Measurements from ENCODE around the gene PCMTD2. TPM values are rescaled to one million over a fixed set of nuclear protein-coding genes. Genes with fewer than 3 reads are reported as not detected.

PCMTD2 gene
- total RNA-seq, 1 experiment from 2014 or later: 50.9 TPM

DNA sequence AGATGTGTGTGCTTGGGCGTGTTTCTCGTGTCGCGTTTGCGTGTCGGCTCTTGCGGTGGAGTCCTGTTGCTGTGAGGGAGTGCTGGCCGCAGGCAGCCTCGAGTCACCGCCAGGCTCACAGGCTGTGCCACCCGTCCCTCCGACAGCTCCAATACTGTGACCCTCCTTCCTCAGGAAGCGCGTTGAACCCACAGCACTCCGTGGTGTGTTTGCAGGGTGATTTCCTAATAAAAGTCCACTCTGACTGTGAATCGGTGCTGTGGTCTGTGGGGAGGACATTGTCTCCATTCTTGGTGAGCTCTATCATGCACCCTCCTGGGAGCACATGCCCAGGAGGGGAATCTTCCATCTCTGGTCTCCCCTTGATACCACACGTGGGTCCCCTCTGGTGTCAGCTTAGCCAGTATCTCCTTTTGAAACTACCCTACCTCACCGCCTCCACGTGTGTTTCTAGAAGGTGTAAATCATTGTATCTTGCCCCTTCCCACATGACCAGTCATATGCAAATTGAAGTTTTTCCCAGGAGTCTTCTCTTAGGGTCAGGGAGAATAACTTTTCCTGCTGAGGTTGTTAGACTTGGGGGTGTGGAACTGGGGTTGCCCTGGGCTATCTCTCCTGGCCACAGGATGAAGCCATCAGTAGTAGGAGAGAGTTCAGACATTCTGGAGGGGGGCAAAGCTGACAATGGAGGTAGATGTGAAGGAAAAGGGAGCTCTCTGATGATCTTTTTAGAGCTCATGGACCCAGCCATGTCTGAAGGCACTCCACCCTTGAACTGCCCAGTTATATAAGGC, 13.3 kb upstream of the PCMTD2 start (continued):
- TF ChIP-seq, protein P1, sequence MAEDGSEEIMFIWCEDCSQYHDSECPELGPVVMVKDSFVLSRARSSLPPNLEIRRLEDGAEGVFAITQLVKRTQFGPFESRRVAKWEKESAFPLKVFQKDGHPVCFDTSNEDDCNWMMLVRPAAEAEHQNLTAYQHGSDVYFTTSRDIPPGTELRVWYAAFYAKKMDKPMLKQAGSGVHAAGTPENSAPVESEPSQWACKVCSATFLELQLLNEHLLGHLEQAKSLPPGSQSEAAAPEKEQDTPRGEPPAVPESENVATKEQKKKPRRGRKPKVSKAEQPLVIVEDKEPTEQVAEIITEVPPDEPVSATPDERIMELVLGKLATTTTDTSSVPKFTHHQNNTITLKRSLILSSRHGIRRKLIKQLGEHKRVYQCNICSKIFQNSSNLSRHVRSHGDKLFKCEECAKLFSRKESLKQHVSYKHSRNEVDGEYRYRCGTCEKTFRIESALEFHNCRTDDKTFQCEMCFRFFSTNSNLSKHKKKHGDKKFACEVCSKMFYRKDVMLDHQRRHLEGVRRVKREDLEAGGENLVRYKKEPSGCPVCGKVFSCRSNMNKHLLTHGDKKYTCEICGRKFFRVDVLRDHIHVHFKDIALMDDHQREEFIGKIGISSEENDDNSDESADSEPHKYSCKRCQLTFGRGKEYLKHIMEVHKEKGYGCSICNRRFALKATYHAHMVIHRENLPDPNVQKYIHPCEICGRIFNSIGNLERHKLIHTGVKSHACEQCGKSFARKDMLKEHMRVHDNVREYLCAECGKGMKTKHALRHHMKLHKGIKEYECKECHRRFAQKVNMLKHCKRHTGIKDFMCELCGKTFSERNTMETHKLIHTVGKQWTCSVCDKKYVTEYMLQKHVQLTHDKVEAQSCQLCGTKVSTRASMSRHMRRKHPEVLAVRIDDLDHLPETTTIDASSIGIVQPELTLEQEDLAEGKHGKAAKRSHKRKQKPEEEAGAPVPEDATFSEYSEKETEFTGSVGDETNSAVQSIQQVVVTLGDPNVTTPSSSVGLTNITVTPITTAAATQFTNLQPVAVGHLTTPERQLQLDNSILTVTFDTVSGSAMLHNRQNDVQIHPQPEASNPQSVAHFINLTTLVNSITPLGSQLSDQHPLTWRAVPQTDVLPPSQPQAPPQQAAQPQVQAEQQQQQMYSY (CRISPR knock-in tag; IDR thresholded peaks at IDR 0.05): no peak

DNA sequence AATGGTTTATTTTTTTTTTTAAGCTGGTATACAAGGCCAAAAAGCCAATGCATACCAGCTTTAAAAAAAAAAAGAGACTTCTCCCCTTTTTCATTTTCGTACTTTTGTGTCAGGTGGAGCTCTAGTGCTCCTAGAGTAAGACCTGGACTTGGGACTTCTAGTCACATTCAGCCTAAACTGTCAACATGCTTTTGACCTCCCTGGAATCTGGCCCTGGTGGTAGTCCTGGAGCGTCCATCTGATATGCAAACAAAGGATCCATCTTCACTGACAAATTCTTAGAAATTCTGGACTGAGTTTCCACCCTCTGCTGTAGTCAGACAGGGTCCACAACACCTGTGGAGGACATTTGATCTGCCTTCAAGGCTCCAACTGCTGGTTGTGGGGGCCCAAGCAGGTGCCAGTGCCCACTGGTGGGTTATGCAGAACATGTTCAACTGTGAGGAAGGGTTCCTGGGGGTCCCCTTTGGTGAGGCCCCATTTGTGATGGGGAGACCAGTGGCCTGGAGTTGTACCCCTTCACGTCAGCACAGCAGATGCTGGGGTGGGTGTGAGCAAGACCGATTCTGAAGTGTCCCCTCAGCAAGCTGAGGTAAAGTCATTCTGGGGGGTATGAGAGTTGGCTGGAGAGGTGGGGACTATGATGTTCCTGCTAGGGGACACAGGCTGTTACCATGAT, 12.6 kb upstream of the PCMTD2 start:
- H3K27me3 Mint-ChIP-seq (ENCODE audit: low read depth): peaks cover 6% of the 10 kb centered on the region; the same call in 1 of the 2 replicates
- TF ChIP-seq, protein P2, sequence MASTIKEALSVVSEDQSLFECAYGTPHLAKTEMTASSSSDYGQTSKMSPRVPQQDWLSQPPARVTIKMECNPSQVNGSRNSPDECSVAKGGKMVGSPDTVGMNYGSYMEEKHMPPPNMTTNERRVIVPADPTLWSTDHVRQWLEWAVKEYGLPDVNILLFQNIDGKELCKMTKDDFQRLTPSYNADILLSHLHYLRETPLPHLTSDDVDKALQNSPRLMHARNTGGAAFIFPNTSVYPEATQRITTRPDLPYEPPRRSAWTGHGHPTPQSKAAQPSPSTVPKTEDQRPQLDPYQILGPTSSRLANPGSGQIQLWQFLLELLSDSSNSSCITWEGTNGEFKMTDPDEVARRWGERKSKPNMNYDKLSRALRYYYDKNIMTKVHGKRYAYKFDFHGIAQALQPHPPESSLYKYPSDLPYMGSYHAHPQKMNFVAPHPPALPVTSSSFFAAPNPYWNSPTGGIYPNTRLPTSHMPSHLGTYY (CRISPR knock-in tag; IDR thresholded peaks at IDR 0.05): no peak
- TF ChIP-seq GABPB1 (CRISPR knock-in tag; IDR thresholded peaks at IDR 0.05): 0 out of 2 replicates have a peak, but pooled peaks have one; percentile 10
- ChIA-PET CTCF (interaction anchor here (0.6 to 2.2 kb wide), 3 partner anchors 19 to 160 kb away, joined by 3 to 8 read pairs (median 4); no protein-coding TSS in a partner anchor), POLR2A (no interaction called here)
- H3K9me3 Mint-ChIP-seq: peaks cover 5% of the 10 kb centered on the region
- ATAC-seq: no peak
- DNase-seq (ENCODE audit: low spot score): no peak
- H3K4me1 Mint-ChIP-seq: peaks cover 4% of the 10 kb centered on the region; the same call in 1 of the 2 replicates
- H3K4me3 Mint-ChIP-seq: no peak overlapping the region
- no peak overlapping the region for H3K27ac Mint-ChIP-seq
- H3K36me3 Mint-ChIP-seq: peaks cover 2% of the 10 kb centered on the region; the same call in 1 of the 2 replicates

DNA sequence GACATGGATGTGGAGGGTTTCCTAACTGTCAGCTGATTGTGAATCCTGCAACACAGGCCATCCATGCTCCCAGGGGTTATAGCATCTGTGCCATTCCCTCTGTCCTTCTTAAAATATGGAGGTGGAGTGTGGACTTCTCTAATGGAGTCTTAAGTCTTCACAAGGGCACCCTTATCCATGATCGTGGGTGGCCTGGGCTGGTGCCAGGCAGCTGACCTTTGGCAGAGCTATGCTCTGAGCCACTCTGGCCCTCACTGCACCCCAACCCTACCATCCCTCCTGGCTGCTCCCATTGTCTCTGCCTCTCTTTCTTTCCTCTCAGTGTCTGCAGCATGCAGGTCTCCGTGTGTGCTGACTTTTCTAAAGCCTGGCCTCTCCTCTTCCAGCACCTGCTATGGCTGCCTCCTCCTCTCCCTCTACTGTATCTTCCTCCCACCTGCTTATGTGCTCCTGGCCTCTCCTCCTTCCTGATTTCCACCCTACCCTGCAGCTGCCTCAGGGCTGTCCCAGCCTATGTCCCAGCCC, 11.2 kb upstream of the PCMTD2 start:
- POLR2A ChIA-PET: no interaction called here
- H3K27me3 Mint-ChIP-seq (ENCODE audit: low read depth): peaks cover 3% of the 10 kb centered on the region; the same call in 1 of the 2 replicates
- H3K4me1 Mint-ChIP-seq: peaks cover 4% of the 10 kb centered on the region; the same call in 1 of the 2 replicates
- H3K4me3 Mint-ChIP-seq: no peak overlapping the region
- CTCF ChIA-PET: interaction anchor here (2.2 kb wide), 1 partner anchor 21 kb away, joined by 8 read pairs; no protein-coding TSS in a partner anchor
- no peak overlapping the region for H3K27ac Mint-ChIP-seq
- peaks cover 5% of the 10 kb centered on the region for H3K9me3 Mint-ChIP-seq
- H3K36me3 Mint-ChIP-seq: peaks cover 2% of the 10 kb centered on the region; the same call in 1 of the 2 replicates
- TF ChIP-seq GABPB1 (CRISPR knock-in tag; IDR thresholded peaks at IDR 0.05) (no peak), ZNF416 (CRISPR knock-in tag; IDR thresholded peaks at IDR 0.05) (no peak), NR2C2 (CRISPR knock-in tag; IDR thresholded peaks at IDR 0.05) (no peak), FOXP1 (CRISPR knock-in tag; IDR thresholded peaks at IDR 0.05; ENCODE audit: borderline replicate concordance) (no peak), RORB (CRISPR knock-in tag; IDR thresholded peaks at IDR 0.05) (no peak), GRHL2 (CRISPR knock-in tag; IDR thresholded peaks at IDR 0.05; ENCODE audit: insufficient replicate concordance, severe bottlenecking) (no peak), NFATC4 (CRISPR knock-in tag; IDR thresholded peaks at IDR 0.05) (no peak), ZNF396 (CRISPR knock-in tag; IDR thresholded peaks at IDR 0.05; ENCODE audit: borderline replicate concordance) (no peak), FOXK1 (CRISPR knock-in tag; IDR thresholded peaks at IDR 0.05) (no peak), PRRX2 (CRISPR knock-in tag; IDR thresholded peaks at IDR 0.05) (no peak)
- TF ChIP-seq, protein P3, sequence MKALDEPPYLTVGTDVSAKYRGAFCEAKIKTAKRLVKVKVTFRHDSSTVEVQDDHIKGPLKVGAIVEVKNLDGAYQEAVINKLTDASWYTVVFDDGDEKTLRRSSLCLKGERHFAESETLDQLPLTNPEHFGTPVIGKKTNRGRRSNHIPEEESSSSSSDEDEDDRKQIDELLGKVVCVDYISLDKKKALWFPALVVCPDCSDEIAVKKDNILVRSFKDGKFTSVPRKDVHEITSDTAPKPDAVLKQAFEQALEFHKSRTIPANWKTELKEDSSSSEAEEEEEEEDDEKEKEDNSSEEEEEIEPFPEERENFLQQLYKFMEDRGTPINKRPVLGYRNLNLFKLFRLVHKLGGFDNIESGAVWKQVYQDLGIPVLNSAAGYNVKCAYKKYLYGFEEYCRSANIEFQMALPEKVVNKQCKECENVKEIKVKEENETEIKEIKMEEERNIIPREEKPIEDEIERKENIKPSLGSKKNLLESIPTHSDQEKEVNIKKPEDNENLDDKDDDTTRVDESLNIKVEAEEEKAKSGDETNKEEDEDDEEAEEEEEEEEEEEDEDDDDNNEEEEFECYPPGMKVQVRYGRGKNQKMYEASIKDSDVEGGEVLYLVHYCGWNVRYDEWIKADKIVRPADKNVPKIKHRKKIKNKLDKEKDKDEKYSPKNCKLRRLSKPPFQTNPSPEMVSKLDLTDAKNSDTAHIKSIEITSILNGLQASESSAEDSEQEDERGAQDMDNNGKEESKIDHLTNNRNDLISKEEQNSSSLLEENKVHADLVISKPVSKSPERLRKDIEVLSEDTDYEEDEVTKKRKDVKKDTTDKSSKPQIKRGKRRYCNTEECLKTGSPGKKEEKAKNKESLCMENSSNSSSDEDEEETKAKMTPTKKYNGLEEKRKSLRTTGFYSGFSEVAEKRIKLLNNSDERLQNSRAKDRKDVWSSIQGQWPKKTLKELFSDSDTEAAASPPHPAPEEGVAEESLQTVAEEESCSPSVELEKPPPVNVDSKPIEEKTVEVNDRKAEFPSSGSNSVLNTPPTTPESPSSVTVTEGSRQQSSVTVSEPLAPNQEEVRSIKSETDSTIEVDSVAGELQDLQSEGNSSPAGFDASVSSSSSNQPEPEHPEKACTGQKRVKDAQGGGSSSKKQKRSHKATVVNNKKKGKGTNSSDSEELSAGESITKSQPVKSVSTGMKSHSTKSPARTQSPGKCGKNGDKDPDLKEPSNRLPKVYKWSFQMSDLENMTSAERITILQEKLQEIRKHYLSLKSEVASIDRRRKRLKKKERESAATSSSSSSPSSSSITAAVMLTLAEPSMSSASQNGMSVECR (CRISPR knock-in tag; IDR thresholded peaks at IDR 0.05; ENCODE audit: borderline replicate concordance): no peak
- TF ChIP-seq, protein P4, sequence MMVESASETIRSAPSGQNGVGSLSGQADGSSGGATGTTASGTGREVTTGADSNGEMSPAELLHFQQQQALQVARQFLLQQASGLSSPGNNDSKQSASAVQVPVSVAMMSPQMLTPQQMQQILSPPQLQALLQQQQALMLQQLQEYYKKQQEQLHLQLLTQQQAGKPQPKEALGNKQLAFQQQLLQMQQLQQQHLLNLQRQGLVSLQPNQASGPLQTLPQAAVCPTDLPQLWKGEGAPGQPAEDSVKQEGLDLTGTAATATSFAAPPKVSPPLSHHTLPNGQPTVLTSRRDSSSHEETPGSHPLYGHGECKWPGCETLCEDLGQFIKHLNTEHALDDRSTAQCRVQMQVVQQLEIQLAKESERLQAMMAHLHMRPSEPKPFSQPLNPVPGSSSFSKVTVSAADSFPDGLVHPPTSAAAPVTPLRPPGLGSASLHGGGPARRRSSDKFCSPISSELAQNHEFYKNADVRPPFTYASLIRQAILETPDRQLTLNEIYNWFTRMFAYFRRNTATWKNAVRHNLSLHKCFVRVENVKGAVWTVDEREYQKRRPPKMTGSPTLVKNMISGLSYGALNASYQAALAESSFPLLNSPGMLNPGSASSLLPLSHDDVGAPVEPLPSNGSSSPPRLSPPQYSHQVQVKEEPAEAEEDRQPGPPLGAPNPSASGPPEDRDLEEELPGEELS (CRISPR knock-in tag; IDR thresholded peaks at IDR 0.05): no peak
- DNase-seq (ENCODE audit: low spot score): no peak
- ATAC-seq: no peak

Measured in WTC11 (cell line).